GM21367 (cell line): ENCODE data around the gene FAM240B.

ENCODE experiments used
- ATAC-seq: cut with Tn5 transposase; IDR thresholded peaks from one replicate; pipeline ENCODE4 v1.9.1; 2021; ENCODE audit not compliant: unreplicated experiment

FAM240B gene

GRCh38 chr9:38670542-38671371, 49.2 kb downstream of the FAM240B start:
- ATAC-seq: no peak

- ATAC-seq: no peak
Measured at GRCh38 chr9:38668791-38669466, 51.0 kb downstream of the FAM240B start.

- ATAC-seq: no peak
Measured at GRCh38 chr9:38662763-38663593, 57.0 kb downstream of the FAM240B start.

GRCh38 chr9:38659538-38659937, 60.4 kb downstream of the FAM240B start:
- no peak for ATAC-seq

- no peak for ATAC-seq
Measured at GRCh38 chr9:38656896-38657295, 63.0 kb downstream of the FAM240B start.

- ATAC-seq: no peak
Measured at GRCh38 chr9:38652486-38652885, 67.4 kb downstream of the FAM240B start.

- no peak for ATAC-seq
Measured at GRCh38 chr9:38652044-38652443, 67.9 kb downstream of the FAM240B start.

- no peak for ATAC-seq
Measured at GRCh38 chr9:38651400-38652042, 68.4 kb downstream of the FAM240B start.

GRCh38 chr9:38650564-38650963, 69.4 kb downstream of the FAM240B start:
- ATAC-seq: no peak

GRCh38 chr9:38649731-38650363, 70.1 kb downstream of the FAM240B start:
- no peak for ATAC-seq

GRCh38 chr9:38644601-38645000, 75.3 kb downstream of the FAM240B start:
- ATAC-seq: no peak
